IMR-90 (cell line): Measurements from ENCODE around the gene HSPB7. TPM values are rescaled to one million over a fixed set of nuclear protein-coding genes. Genes with fewer than 3 reads are reported as not detected.

Experiments used
- ATAC-seq: fragments of 200-7000 bp; cut with Tn5 transposase; 2 replicates; pipeline ENCODE4 v1.9.1; 2020; ENCODE audit warnings: low read depth, mild to moderate bottlenecking, moderate library complexity
- BruUV-seq: library from RNA; stranded (reverse); fragments of 400-500 nt; replicated peaks from 2 replicates; lab custom pipeline; 2021; lab: Mats Ljungman, UMichigan
- CTCF ChIA-PET: fragments of 300-600 bp; formaldehyde crosslinking; extraction: SDS; loops from one replicate; lab custom pipeline; 2021; ENCODE audit warnings: antibody characterized with exemption; lab: Yijun Ruan, JAX
- POLR2A ChIA-PET: fragments of 300-600 bp; sonication (Branson Sonifier 250); formaldehyde crosslinking; loops from one replicate; lab custom pipeline; 2022; ENCODE audit warnings: antibody characterized with exemption; ENCODE audit not compliant: unreplicated experiment; lab: Charles Lee
- DNase-seq: peaks from one replicate; pipeline ENCODE4 v3.0.0; 2013
- H2AFZ ChIP-seq: replicated peaks from 2 replicates; pipeline ENCODE3; 2013; ENCODE audit warnings: low read length, mild to moderate bottlenecking; ENCODE audit not compliant: poor library complexity
- H2AK5ac ChIP-seq: 2 replicates; pipeline ENCODE4 v1.6.1; 2013; ENCODE audit warnings: low read depth, low read length, inconsistent platforms
- H2AK9ac ChIP-seq: replicated peaks from 2 replicates; pipeline ENCODE3; 2013; ENCODE audit warnings: mild to moderate bottlenecking, low read depth, low read length, moderate library complexity; ENCODE audit not compliant: poor library complexity
- H2BK120ac ChIP-seq: 2 replicates; pipeline ENCODE4 v1.6.1; 2013; ENCODE audit warnings: low read depth, low read length, inconsistent platforms
- H2BK15ac ChIP-seq: 3 replicates; pipeline ENCODE4 v1.6.1; 2013; ENCODE audit warnings: low read depth, low read length, inconsistent platforms
- H2BK20ac ChIP-seq: 2 replicates; pipeline ENCODE4 v1.6.1; 2013; ENCODE audit warnings: low read depth, mild to moderate bottlenecking, inconsistent platforms, low read length, moderate library complexity
- H2BK5ac ChIP-seq: 2 replicates; pipeline ENCODE4 v1.6.1; 2013; ENCODE audit warnings: mild to moderate bottlenecking, low read depth, low read length, inconsistent platforms; ENCODE audit not compliant: poor library complexity, severe bottlenecking
- H3K14ac ChIP-seq: replicated peaks from 2 replicates; pipeline ENCODE4 v1.6.1; 2013; ENCODE audit warnings: low read depth, low read length, inconsistent platforms
- H3K18ac ChIP-seq: 2 replicates; pipeline ENCODE4 v1.6.1; 2013; ENCODE audit warnings: low read depth, low read length, control low read depth
- H3K23ac ChIP-seq: 2 replicates; pipeline ENCODE4 v1.6.1; 2013; ENCODE audit warnings: low read depth, low read length, inconsistent platforms
- H3K27ac ChIP-seq: 2 replicates; pipeline ENCODE4 v1.5.1; 2013; ENCODE audit warnings: mild to moderate bottlenecking, control low read depth, low read length; ENCODE audit not compliant: insufficient read depth
- H3K27me3 ChIP-seq: 2 replicates; pipeline ENCODE4 v1.6.1; 2013; ENCODE audit warnings: low read length; ENCODE audit not compliant: control insufficient read depth, insufficient read depth
- H3K36me3 ChIP-seq: 2 replicates; pipeline ENCODE4 v1.6.1; 2013; ENCODE audit warnings: low read length, mixed read lengths; ENCODE audit not compliant: control insufficient read depth, insufficient read depth
- H3K4ac ChIP-seq: 2 replicates; pipeline ENCODE4 v1.6.1; 2013; ENCODE audit warnings: low read depth, low read length, inconsistent platforms
- H3K4me1 ChIP-seq: 2 replicates; pipeline ENCODE4 v1.6.1; 2013; ENCODE audit warnings: low read length, mixed read lengths; ENCODE audit not compliant: control insufficient read depth, insufficient read depth
- H3K4me2 ChIP-seq: 2 replicates; pipeline ENCODE4 v1.6.1; 2013; ENCODE audit warnings: low read depth, mild to moderate bottlenecking, control low read depth, low read length, moderate library complexity
- H3K4me3 ChIP-seq: 2 replicates; pipeline ENCODE4 v1.5.1; 2013; ENCODE audit warnings: low read depth, mild to moderate bottlenecking, control low read depth, low read length, moderate library complexity; ENCODE audit not compliant: insufficient read depth
- H3K56ac ChIP-seq: 2 replicates; pipeline ENCODE4 v1.6.1; 2013; ENCODE audit warnings: low read length, inconsistent platforms; ENCODE audit not compliant: insufficient read depth; ENCODE audit errors: extremely low read depth
- H3K79me1 ChIP-seq, 2 experiments: 2 replicates each; pipeline ENCODE4 v1.6.1; 2013; ENCODE audit warnings: low read length in 2 of 2, inconsistent platforms in 1 of 2, low read depth in 1 of 2
- H3K9ac ChIP-seq: 2 replicates; pipeline ENCODE4 v1.6.1; 2013; ENCODE audit warnings: low read depth, low read length, control low read depth
- H3K9me1 ChIP-seq: 2 replicates; pipeline ENCODE4 v1.6.1; 2013; ENCODE audit warnings: low read length, inconsistent platforms; ENCODE audit not compliant: insufficient read depth
- H3K9me3 ChIP-seq: 2 replicates; pipeline ENCODE4 v1.6.1; 2013; ENCODE audit warnings: low read length; ENCODE audit not compliant: control insufficient read depth, insufficient read depth
- H4K20me1 ChIP-seq: 2 replicates; pipeline ENCODE4 v1.6.1; 2013; ENCODE audit warnings: low read length, inconsistent platforms; ENCODE audit not compliant: insufficient read depth
- H4K5ac ChIP-seq: 2 replicates; pipeline ENCODE4 v1.6.1; 2013; ENCODE audit warnings: mild to moderate bottlenecking, low read depth, low read length, control low read depth
- H4K8ac ChIP-seq, 2 experiments: 2 replicates each; pipeline ENCODE4 v1.6.1; 2013; ENCODE audit warnings: low read depth in 2 of 2, low read length in 2 of 2, control low read depth in 1 of 2, inconsistent platforms in 1 of 2
- H4K91ac ChIP-seq: 2 replicates; pipeline ENCODE4 v1.6.1; 2013; ENCODE audit warnings: low read depth, low read length, inconsistent platforms; ENCODE audit not compliant: insufficient read depth
- CEBPB ChIP-seq: IDR thresholded peaks from 2 replicates; pipeline ENCODE4 v1.6.1; 2012; ENCODE audit warnings: low read depth, low read length, improper control_type of control experiment
- MXI1 ChIP-seq: IDR thresholded peaks from 2 replicates; pipeline ENCODE4 v1.6.1; 2012; ENCODE audit warnings: low read depth, mild to moderate bottlenecking, low read length, moderate library complexity, borderline replicate concordance
- WGBS, 2 experiments: methylation state at CpG; one replicate each; pipeline versions ENCODE4 v1.1.5 to v1.1.7; 2013; ENCODE audit warnings: missing lambda C conversion rate in 2 of 2; ENCODE audit not compliant: insufficient read length in 1 of 2; ENCODE audit errors: extremely low coverage in 2 of 2; 5-methylcytosine and 5-hydroxymethylcytosine counted together
- dilution Hi-C: fragments of 300-500 bp; cut with HindIII; formaldehyde crosslinking; loops from one replicate; pipeline ENCODE4 v1.14.3; 2018; ENCODE audit warnings: low sequenced_read_pairs; ENCODE audit not compliant: unreplicated experiment
- in situ Hi-C: fragments of 300-500 bp; cut with MboI; formaldehyde crosslinking; loops from 3 replicates; pipeline ENCODE4 v1.14.3; 2019; ENCODE audit warnings: low sequenced_read_pairs, inconsistent platforms, mixed read lengths
- intact Hi-C: fragments of 100-400 bp; cut with micrococcal nuclease; formaldehyde crosslinking; loops from 2 replicates; pipeline ENCODE4 v1.10.0; 2022
- polyA plus RNA-seq, 3 experiments: library from polyadenylated mRNA; depleted of rRNA; stranded (reverse); fragments of >200 nt; gene quantifications; 2 replicates each; pipeline ENCODE4 v1.2.3, GENCODE V29; 2012; ENCODE audit warnings: low replicate concordance in 1 of 3
- total RNA-seq: library from RNA; depleted of rRNA; stranded (reverse); fragments of >200 nt; gene quantifications from 2 replicates; pipeline ENCODE4 v1.2.3, GENCODE V29; 2012

The HSPB7 gene
- total and polyA plus RNA-seq, 2 of the 4 experiments (the other 2 are of a cell fraction), result 0.54 to 3.0 TPM

- H2AFZ ChIP-seq, result peak overlapping the region; percentile 6
- CTCF ChIA-PET, result interaction anchor here (0.6 kb wide), 1 partner anchor 277 kb away, joined by 3 read pairs; no protein-coding TSS in a partner anchor
- POLR2A ChIA-PET, result no interaction called here
- no peaks in the 10 kb centered on the region; the same call in 1 of the 2 replicates for H3K27me3 ChIP-seq
- peak overlapping the region; percentile 33 for H3K14ac ChIP-seq
- H3K4me1 ChIP-seq, result peaks cover 23% of the 10 kb centered on the region
- H3K56ac ChIP-seq, result no peak overlapping the region
- no TSS peak for BruUV-seq
- no peak overlapping the region for H2BK5ac ChIP-seq
- H2BK15ac ChIP-seq, result peak overlapping the region; percentile 89; the same call in 2 of the 3 replicates
- peak overlapping the region; percentile 25; the same call in 1 of the 2 replicates for H3K23ac ChIP-seq
- H2BK120ac ChIP-seq, result peak overlapping the region; percentile 83
- H3K9me3 ChIP-seq, result no peaks in the 10 kb centered on the region
- TF ChIP-seq CEBPB (peak; percentile 41), MXI1 (no peak)
- no peak overlapping the region for H2BK20ac ChIP-seq
- WGBS, 2 experiments, result 85% methylated on average over 4 of the region's 23 CpGs; no CpG with 5 or more reads in 1 of the 2 experiments
- H2AK5ac ChIP-seq, result peak overlapping the region; percentile 95
- H4K8ac ChIP-seq, result peak overlapping the region in 1 of 2 experiments; percentile 29; a peak in 2 of 4 replicates
- H4K20me1 ChIP-seq, result no peaks in the 10 kb centered on the region
- H4K5ac ChIP-seq, result peak overlapping the region; percentile 44; the same call in 1 of the 2 replicates
- peak overlapping the region; percentile 22 for H3K18ac ChIP-seq
- H3K9ac ChIP-seq, result no peak overlapping the region
- H3K4ac ChIP-seq, result peak overlapping the region; percentile 66
- peak overlapping the region; percentile 80 for H2AK9ac ChIP-seq
- H3K27ac ChIP-seq, result no peak overlapping the region
- dilution Hi-C loops (no loop called here), intact Hi-C loops (no loop called here), in situ Hi-C loops (no loop called here)
- H4K91ac ChIP-seq, result peak overlapping the region; percentile 70; the same call in 1 of the 2 replicates
- peaks cover 3% of the 10 kb centered on the region for H3K9me1 ChIP-seq
- no peak overlapping the region for H3K4me3 ChIP-seq
- no peaks in the 10 kb centered on the region for H3K79me1 ChIP-seq
- ATAC-seq, result peak; percentile 9; the same call in 1 of the 2 replicates
- no peaks in the 10 kb centered on the region for H3K36me3 ChIP-seq
- no peak for DNase-seq
- no peak overlapping the region for H3K4me2 ChIP-seq
Measured at GRCh38 chr1:16018749-16019643, 1.2 kb upstream of the HSPB7 start.
